ENCODE measurements around the gene GJD3.

GRCh38 chr17:40361063-40361924 lies 3.2 kb downstream of the GJD3 start:
- TF ChIP-seq CTCF (conservative IDR thresholded peaks at IDR 0.05; ENCODE audit: low read depth in 2 of 2) (no peak), EZH2 (IDR thresholded peaks at IDR 0.05; ENCODE audit: low read depth, unreplicated experiment) (no peak), ETS1 (IDR thresholded peaks at IDR 0.05) (no peak), POLR2AphosphoS5 (IDR thresholded peaks at IDR 0.05; ENCODE audit: low read depth) (no peak), NANOG (IDR thresholded peaks at IDR 0.05; ENCODE audit: borderline replicate concordance) (no peak), REST (IDR thresholded peaks at IDR 0.05; ENCODE audit: unreplicated experiment) (no peak), ZNF331 (CRISPR knock-in tag; IDR thresholded peaks at IDR 0.05; ENCODE audit: low read depth) (no peak)

Data from GM23338 (cell line).